ENCODE results near the gene CARD16. TPM values are rescaled to one million over a fixed set of nuclear protein-coding genes. Genes with fewer than 3 reads are reported as not detected.
"Not testable (repeated sequence)": the region's sequence is repeated elsewhere in the genome, so short reads cannot be mapped to it uniquely, and the experiment has no call there.

CARD16 gene
- total RNA-seq, 1 donor from 2014 or later: 33.1 TPM

- TF ChIP-seq, protein P1, sequence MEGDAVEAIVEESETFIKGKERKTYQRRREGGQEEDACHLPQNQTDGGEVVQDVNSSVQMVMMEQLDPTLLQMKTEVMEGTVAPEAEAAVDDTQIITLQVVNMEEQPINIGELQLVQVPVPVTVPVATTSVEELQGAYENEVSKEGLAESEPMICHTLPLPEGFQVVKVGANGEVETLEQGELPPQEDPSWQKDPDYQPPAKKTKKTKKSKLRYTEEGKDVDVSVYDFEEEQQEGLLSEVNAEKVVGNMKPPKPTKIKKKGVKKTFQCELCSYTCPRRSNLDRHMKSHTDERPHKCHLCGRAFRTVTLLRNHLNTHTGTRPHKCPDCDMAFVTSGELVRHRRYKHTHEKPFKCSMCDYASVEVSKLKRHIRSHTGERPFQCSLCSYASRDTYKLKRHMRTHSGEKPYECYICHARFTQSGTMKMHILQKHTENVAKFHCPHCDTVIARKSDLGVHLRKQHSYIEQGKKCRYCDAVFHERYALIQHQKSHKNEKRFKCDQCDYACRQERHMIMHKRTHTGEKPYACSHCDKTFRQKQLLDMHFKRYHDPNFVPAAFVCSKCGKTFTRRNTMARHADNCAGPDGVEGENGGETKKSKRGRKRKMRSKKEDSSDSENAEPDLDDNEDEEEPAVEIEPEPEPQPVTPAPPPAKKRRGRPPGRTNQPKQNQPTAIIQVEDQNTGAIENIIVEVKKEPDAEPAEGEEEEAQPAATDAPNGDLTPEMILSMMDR (IDR thresholded peaks at IDR 0.05): no peak
- ChIA-PET CTCF (no interaction called here), POLR2A (no interaction called here)
- DNase-seq (no peak), ATAC-seq (ENCODE audit: low read depth) (no peak)
- H3K4me3 Mint-ChIP-seq: no peak overlapping the region
- H3K9me3 Mint-ChIP-seq: no peaks in the 10 kb centered on the region
- H3K36me3 Mint-ChIP-seq (ENCODE audit: low read depth): no peaks in the 10 kb centered on the region
- intact Hi-C loops (cut with micrococcal nuclease): no loop called here
- H3K4me1 Mint-ChIP-seq: no peaks in the 10 kb centered on the region
- H3K27ac Mint-ChIP-seq: no peak overlapping the region
- peaks cover 14% of the 10 kb centered on the region for H3K27me3 Mint-ChIP-seq
Observed at GRCh38 chr11:105074166-105074530, 29.0 kb upstream of the CARD16 start.

- H3K27ac Mint-ChIP-seq: no peak overlapping the region
- ChIA-PET POLR2A (no interaction called here), CTCF (no interaction called here)
- H3K9me3 Mint-ChIP-seq: no peaks in the 10 kb centered on the region
- H3K4me3 Mint-ChIP-seq: no peak overlapping the region
- H3K27me3 Mint-ChIP-seq: peaks cover 14% of the 10 kb centered on the region
- ATAC-seq (ENCODE audit: low read depth): no peak
- intact Hi-C loops (cut with micrococcal nuclease): no loop called here
- TF ChIP-seq, protein P1 (IDR thresholded peaks at IDR 0.05): no peak
- H3K36me3 Mint-ChIP-seq (ENCODE audit: low read depth): no peaks in the 10 kb centered on the region
- H3K4me1 Mint-ChIP-seq: no peaks in the 10 kb centered on the region
- DNase-seq: no peak
Observed at GRCh38 chr11:105073456-105074165, 28.5 kb upstream of the CARD16 start.

- H3K36me3 Mint-ChIP-seq (ENCODE audit: low read depth); H3K27me3 Mint-ChIP-seq; DNase-seq; CTCF ChIA-PET; intact Hi-C loops (cut with micrococcal nuclease); H3K4me3 Mint-ChIP-seq; H3K4me1 Mint-ChIP-seq; ATAC-seq (ENCODE audit: low read depth); H3K27ac Mint-ChIP-seq; H3K9me3 Mint-ChIP-seq; POLR2A ChIA-PET: not testable (repeated sequence)
Observed at GRCh38 chr11:105072080-105072479, 26.9 kb upstream of the CARD16 start.

- ATAC-seq (ENCODE audit: low read depth) (no peak), DNase-seq (no peak)
- Mint-ChIP-seq H3K36me3 (ENCODE audit: low read depth) (no peaks in the 10 kb centered on the region), H3K4me1 (no peaks in the 10 kb centered on the region), H3K27ac (no peak overlapping the region), H3K4me3 (no peak overlapping the region), H3K9me3 (no peaks in the 10 kb centered on the region), H3K27me3 (no peaks in the 10 kb centered on the region)
- intact Hi-C loops (cut with micrococcal nuclease): no loop called here
- CTCF ChIA-PET: no interaction called here
- POLR2A ChIA-PET: no interaction called here
- TF ChIP-seq, protein P1 (IDR thresholded peaks at IDR 0.05): no peak
Observed at GRCh38 chr11:105071089-105071732, 26.1 kb upstream of the CARD16 start.

GRCh38 chr11:105070306-105070705 lies 25.2 kb upstream of the CARD16 start:
- Mint-ChIP-seq H3K4me3 (no peak overlapping the region), H3K27me3 (no peaks in the 10 kb centered on the region), H3K36me3 (ENCODE audit: low read depth) (no peaks in the 10 kb centered on the region), H3K27ac (no peak overlapping the region), H3K4me1 (no peaks in the 10 kb centered on the region), H3K9me3 (no peaks in the 10 kb centered on the region)
- intact Hi-C loops (cut with micrococcal nuclease): no loop called here
- ChIA-PET POLR2A (no interaction called here), CTCF (no interaction called here)
- TF ChIP-seq, protein P1 (IDR thresholded peaks at IDR 0.05): no peak
- no peak for DNase-seq
- ATAC-seq (ENCODE audit: low read depth): no peak

GRCh38 chr11:105069749-105070148 lies 24.6 kb upstream of the CARD16 start:
- H3K9me3 Mint-ChIP-seq; H3K4me3 Mint-ChIP-seq; ATAC-seq (ENCODE audit: low read depth); intact Hi-C loops (cut with micrococcal nuclease); H3K4me1 Mint-ChIP-seq; DNase-seq; CTCF ChIA-PET; H3K27ac Mint-ChIP-seq; POLR2A ChIA-PET; H3K27me3 Mint-ChIP-seq; H3K36me3 Mint-ChIP-seq (ENCODE audit: low read depth): not testable (repeated sequence)

- ATAC-seq (ENCODE audit: low read depth); H3K4me1 Mint-ChIP-seq; H3K27me3 Mint-ChIP-seq; H3K27ac Mint-ChIP-seq; H3K9me3 Mint-ChIP-seq; H3K4me3 Mint-ChIP-seq; CTCF ChIA-PET; H3K36me3 Mint-ChIP-seq (ENCODE audit: low read depth); DNase-seq; intact Hi-C loops (cut with micrococcal nuclease); POLR2A ChIA-PET: not testable (repeated sequence)
Observed at GRCh38 chr11:105063245-105063941, 18.3 kb upstream of the CARD16 start.

All from activated B cell treated with CpG ODN at 0.5 μM for 24 hours (primary cell).